ENCODE results near the gene SMURF1. TPM values are rescaled to one million over a fixed set of nuclear protein-coding genes. Genes with fewer than 3 reads are reported as not detected.

The SMURF1 gene
- total RNA-seq, 6 experiments from 2014 or later, result 17.8 to 23.4 (median 21.3) TPM

DNA sequence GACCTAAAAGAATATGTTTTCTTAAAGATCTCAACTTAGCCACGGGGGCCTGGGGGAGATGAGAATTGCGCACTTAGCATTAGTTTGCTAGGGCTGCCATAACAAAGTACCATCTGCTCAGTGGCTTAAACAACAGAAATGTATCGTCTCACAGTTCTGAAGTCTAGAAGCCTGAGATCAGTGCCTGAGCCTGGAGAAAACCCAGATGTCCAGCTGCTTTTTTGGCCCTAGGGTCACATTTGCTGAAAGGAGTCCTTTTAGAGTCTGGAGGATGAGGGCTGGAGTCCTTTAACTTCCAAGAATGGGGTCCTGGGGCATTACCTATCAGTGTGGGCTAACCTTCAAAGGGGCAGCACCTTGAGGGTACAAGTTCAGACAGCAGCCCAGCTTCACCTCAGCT, 48.2 kb downstream of the SMURF1 start:
- peaks cover 30% of the 10 kb centered on the region for H3K36me3 Mint-ChIP-seq (ENCODE audit: low read depth)
- H3K4me3 Mint-ChIP-seq, result no peak overlapping the region
- TF ChIP-seq, protein P1, sequence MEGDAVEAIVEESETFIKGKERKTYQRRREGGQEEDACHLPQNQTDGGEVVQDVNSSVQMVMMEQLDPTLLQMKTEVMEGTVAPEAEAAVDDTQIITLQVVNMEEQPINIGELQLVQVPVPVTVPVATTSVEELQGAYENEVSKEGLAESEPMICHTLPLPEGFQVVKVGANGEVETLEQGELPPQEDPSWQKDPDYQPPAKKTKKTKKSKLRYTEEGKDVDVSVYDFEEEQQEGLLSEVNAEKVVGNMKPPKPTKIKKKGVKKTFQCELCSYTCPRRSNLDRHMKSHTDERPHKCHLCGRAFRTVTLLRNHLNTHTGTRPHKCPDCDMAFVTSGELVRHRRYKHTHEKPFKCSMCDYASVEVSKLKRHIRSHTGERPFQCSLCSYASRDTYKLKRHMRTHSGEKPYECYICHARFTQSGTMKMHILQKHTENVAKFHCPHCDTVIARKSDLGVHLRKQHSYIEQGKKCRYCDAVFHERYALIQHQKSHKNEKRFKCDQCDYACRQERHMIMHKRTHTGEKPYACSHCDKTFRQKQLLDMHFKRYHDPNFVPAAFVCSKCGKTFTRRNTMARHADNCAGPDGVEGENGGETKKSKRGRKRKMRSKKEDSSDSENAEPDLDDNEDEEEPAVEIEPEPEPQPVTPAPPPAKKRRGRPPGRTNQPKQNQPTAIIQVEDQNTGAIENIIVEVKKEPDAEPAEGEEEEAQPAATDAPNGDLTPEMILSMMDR (IDR thresholded peaks at IDR 0.05), result no peak
- no peaks in the 10 kb centered on the region; the same call in 1 of the 2 replicates for H3K27me3 Mint-ChIP-seq (ENCODE audit: insufficient read depth)
- H3K27ac Mint-ChIP-seq, result no peak overlapping the region; the same call in 1 of the 2 replicates
- no peak for DNase-seq
- H3K4me1 Mint-ChIP-seq (ENCODE audit: low read depth), result peaks cover 67% of the 10 kb centered on the region
- H3K9me3 Mint-ChIP-seq, result no peaks in the 10 kb centered on the region

DNA sequence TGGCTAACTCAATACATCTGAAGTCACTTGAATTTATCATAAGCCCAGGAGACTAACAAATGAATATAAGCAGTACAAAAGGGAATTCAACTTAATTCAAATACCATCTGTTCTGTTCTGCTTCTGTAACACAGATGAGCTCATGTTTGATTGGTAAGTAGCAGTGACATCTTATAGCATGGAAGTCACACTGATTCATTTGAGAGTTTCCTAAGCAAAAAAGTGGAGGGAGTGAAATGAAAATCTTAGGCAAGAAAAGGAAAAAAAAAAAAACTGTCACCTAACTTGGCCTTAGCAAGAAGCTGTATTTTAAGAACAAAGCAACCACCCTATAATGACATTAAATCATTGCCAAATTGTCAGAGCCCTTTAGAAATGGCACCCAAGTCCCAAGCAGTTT, 49.5 kb downstream of the SMURF1 start:
- Mint-ChIP-seq H3K27ac (no peak overlapping the region), H3K36me3 (ENCODE audit: low read depth) (peaks cover 22% of the 10 kb centered on the region), H3K9me3 (no peaks in the 10 kb centered on the region), H3K27me3 (ENCODE audit: insufficient read depth) (no peaks in the 10 kb centered on the region; the same call in 1 of the 2 replicates), H3K4me3 (no peak overlapping the region), H3K4me1 (ENCODE audit: low read depth) (peaks cover 65% of the 10 kb centered on the region)
- DNase-seq, result no peak
- TF ChIP-seq, protein P1 (IDR thresholded peaks at IDR 0.05), result no peak

DNA sequence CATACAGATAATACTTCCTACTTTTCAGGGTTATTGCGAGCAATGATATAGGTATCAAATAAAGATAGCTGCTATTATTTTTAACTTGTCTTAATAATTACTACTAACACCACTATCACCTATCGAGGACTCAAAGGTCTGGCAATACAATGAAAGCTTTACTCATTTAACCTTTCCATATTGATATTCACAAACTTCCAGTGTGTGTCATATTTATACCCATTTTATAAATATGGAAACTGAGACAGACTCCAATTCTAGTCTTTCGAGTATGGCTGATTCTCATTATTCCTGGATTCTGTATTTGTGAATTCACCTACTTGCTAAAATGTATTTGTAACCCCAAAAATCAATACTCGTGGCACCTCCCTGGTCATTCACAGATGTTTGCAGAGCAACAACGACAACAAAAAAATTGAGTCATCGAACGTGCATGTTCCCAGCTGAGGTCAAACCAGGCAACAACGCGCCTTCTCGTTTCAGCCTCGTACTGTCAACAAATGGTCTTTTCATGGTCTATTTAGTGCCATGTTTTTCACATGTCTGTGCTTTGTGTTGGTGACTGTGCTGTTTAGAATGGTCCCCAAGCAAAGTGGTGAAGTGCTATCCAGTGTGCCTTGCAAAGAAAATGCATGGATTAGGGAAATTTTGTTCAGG, 51.7 kb downstream of the SMURF1 start:
- H3K36me3 Mint-ChIP-seq (ENCODE audit: low read depth), result peaks cover 22% of the 10 kb centered on the region
- H3K27me3 Mint-ChIP-seq (ENCODE audit: insufficient read depth), result no peaks in the 10 kb centered on the region; the same call in none of the 2 replicates
- peaks cover 46% of the 10 kb centered on the region for H3K4me1 Mint-ChIP-seq (ENCODE audit: low read depth)
- peak overlapping the region; percentile 62; the same call in 1 of the 2 replicates for H3K27ac Mint-ChIP-seq
- no peak for DNase-seq
- H3K9me3 Mint-ChIP-seq, result no peaks in the 10 kb centered on the region
- TF ChIP-seq, protein P1 (IDR thresholded peaks at IDR 0.05), result no peak
- no peak overlapping the region for H3K4me3 Mint-ChIP-seq

DNA sequence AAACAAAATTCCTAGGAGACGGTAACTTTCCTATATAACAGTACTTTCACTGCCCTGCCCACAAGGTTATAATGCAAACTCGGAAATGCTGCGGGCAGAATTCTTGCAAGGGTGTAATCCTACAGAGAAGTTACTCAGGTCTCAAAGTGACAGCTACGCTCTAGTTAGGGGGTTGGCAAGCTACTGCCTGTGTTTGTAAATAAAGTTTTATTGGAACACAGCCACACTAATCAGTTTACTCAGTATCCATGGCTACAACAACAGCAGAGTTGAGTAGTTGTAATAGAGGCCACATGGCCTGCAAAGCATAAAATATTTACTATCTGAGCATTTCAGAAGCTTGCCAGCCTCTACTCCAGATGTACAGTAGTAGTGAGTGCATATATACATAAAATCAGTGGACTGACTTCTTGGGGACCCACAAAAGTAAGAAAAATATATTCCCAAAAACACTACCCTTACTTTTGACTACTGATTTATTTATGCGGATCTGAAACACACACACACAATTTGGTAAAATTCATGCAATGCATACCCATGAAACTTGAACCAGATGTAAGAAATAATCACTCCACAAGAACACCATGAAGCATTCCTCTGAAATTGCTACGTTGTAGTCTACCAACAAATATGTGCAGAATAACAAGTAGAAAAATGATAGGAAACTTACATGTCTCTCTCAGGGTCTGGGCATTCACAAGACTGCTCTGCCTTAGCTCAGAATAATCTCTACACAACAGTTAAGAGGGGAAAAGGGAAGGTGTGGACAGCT, 53.0 kb downstream of the SMURF1 start:
- TF ChIP-seq, protein P1 (IDR thresholded peaks at IDR 0.05), result no peak
- peaks cover 1% of the 10 kb centered on the region for H3K27me3 Mint-ChIP-seq (ENCODE audit: insufficient read depth)
- no peaks in the 10 kb centered on the region for H3K9me3 Mint-ChIP-seq
- DNase-seq, result peak; percentile 37
- H3K4me1 Mint-ChIP-seq (ENCODE audit: low read depth), result peaks cover 34% of the 10 kb centered on the region
- peaks cover 21% of the 10 kb centered on the region for H3K36me3 Mint-ChIP-seq (ENCODE audit: low read depth)
- H3K4me3 Mint-ChIP-seq, result peak overlapping the region; percentile 6; the same call in 1 of the 2 replicates
- peak overlapping the region; percentile 62 for H3K27ac Mint-ChIP-seq

DNA sequence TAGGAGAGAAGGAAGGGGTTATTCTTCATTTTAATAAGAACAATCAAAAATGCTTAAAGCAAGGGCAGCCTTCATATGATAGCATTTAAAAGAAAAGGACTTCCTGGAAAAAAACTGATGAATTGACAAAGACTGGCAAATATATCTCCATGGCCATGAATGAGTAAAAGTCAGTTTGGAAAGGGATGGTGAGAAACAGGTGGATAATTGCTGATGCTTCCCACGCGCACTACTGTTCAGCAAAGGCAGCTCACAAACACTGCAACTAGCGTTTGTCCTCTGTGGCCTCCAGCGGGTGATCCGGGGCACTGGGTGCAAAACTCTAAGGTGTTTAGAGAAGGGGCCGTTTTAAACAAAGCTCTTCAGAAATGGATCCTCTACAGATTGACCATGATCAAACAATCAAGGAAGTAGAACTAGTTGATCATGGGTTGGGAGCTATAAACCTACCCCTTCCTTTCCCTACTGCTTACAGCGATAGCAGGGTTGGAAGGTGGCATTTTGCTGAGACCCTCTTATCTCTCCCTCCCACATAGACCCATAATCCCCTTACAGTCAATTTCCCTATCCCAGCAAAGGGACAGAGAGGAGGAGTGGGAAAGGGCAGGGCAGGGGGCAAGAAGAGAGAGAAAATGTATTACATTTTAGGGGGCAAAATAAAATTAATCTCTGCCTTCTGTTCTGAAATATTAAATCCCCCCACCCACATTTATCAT, 53.8 kb downstream of the SMURF1 start:
- peaks cover 34% of the 10 kb centered on the region for H3K4me1 Mint-ChIP-seq (ENCODE audit: low read depth)
- TF ChIP-seq, protein P1 (IDR thresholded peaks at IDR 0.05), result no peak
- H3K4me3 Mint-ChIP-seq, result no peak overlapping the region
- DNase-seq, result no peak
- H3K27ac Mint-ChIP-seq, result peak overlapping the region; percentile 62
- H3K36me3 Mint-ChIP-seq (ENCODE audit: low read depth), result peaks cover 21% of the 10 kb centered on the region
- no peaks in the 10 kb centered on the region for H3K9me3 Mint-ChIP-seq
- peaks cover 1% of the 10 kb centered on the region for H3K27me3 Mint-ChIP-seq (ENCODE audit: insufficient read depth)

Measured in HFFc6 (cell line).